Stimulated activated CD8-positive, alpha-beta memory T cell treated with anti-CD3 and anti-CD28 coated beads, Interleukin-15, amount 100 ng/mL, for 1 hour (primary cell): ENCODE measurements around the gene JUN.
"Not testable (repeated sequence)": the region's sequence is repeated elsewhere in the genome, so short reads cannot be mapped to it uniquely, and the experiment has no call there.

Experiments used
- DNase-seq: peaks from one replicate; pipeline ENCODE4 v3.0.0-alpha.2; 2020; ENCODE audit warnings: low read depth

The JUN gene

GRCh38 chr1:58808077-58808476, 24.2 kb upstream of the JUN start:
- DNase-seq, result no peak

GRCh38 chr1:58805716-58806571, 22.1 kb upstream of the JUN start:
- DNase-seq, result no peak

- DNase-seq, result no peak
These were observed 21.2 kb upstream of the JUN start for GRCh38 chr1:58804853-58805565.

- no peak for DNase-seq
These were observed 20.0 kb upstream of the JUN start for GRCh38 chr1:58803858-58804257.

- no peak for DNase-seq
These were observed 19.0 kb upstream of the JUN start for GRCh38 chr1:58802640-58803399.

- DNase-seq, result not testable (repeated sequence)
These were observed 17.4 kb upstream of the JUN start for GRCh38 chr1:58801286-58801685.

- no peak for DNase-seq
These were observed 15.8 kb upstream of the JUN start for GRCh38 chr1:58799650-58800049.

GRCh38 chr1:58798910-58799442, 15.1 kb upstream of the JUN start:
- DNase-seq, result no peak

- no peak for DNase-seq
These were observed 12.6 kb upstream of the JUN start for GRCh38 chr1:58796416-58796815.

- no peak for DNase-seq
These were observed 10.7 kb upstream of the JUN start for GRCh38 chr1:58794585-58794984.

GRCh38 chr1:58792846-58793245, 9.0 kb upstream of the JUN start:
- DNase-seq, result no peak

GRCh38 chr1:58791106-58791505, 7.3 kb upstream of the JUN start:
- DNase-seq, result no peak

GRCh38 chr1:58789996-58790660, 6.3 kb upstream of the JUN start:
- DNase-seq, result no peak

- no peak for DNase-seq
These were observed 5.5 kb upstream of the JUN start for GRCh38 chr1:58789322-58789856.

GRCh38 chr1:58788259-58788658, 4.4 kb upstream of the JUN start:
- no peak for DNase-seq

- DNase-seq, result no peak
These were observed 3.0 kb upstream of the JUN start for GRCh38 chr1:58786927-58787245.

- DNase-seq, result no peak
These were observed 2.5 kb upstream of the JUN start for GRCh38 chr1:58786184-58786926.

GRCh38 chr1:58785442-58786058, 1.7 kb upstream of the JUN start:
- no peak for DNase-seq

- DNase-seq, result peak; percentile 64
These were observed 1.1 kb upstream of the JUN start for GRCh38 chr1:58784758-58785441.
